SK-N-MC (cell line): Measurements from ENCODE around the gene IGLL1.

Experiments used
- EZH2 ChIP-seq: fragments of 200-600 bp; sonication (generic); IDR thresholded peaks from one replicate; pipeline ENCODE4 v1.6.1; 2017; ENCODE audit warnings: antibody characterized with exemption
- POLR2AphosphoS5 ChIP-seq: IDR thresholded peaks from 2 replicates; pipeline ENCODE4 v1.6.1; 2012; ENCODE audit warnings: mild to moderate bottlenecking, low read depth, low read length, borderline replicate concordance

DNA sequence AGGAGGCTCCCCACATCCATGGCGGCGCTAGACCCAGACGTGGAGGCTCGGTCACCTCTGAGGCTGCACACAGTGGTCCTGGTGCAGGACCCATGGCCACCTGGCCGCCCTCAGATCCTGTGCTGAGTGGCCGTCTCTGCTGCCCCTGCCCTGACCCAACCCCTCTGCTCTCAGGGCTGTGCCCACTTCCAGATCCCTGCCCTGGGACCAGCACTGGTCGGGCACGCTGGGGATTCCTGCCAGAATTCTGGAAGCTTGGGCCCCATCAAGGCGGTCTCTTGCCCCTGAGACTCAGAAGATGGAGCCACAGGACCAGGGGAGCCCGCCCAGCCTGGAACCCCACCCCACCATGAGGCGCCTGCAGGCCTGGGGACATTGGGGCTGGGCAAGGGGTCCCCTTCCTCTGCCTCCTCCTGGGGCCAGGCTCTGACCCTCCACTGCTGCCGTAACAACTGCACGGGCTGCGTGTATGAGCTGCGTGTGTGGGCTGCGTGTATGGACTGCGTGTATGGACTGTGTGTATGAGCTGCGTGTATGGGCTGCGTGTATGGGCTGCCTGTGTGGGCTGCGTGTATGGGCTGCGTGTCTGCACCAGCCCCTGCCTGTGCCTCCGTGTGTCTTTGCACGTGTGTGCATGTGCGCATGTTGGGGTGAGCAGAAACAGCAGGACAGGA lies 48.7 kb downstream of the IGLL1 start:
- no peak for TF ChIP-seq POLR2AphosphoS5
- TF ChIP-seq EZH2, result no peak
